K562 (cell line): ENCODE data around the gene CD109.

Source experiments
- CBFB ChIP-seq: sonication (generic); formaldehyde crosslinking; IDR thresholded peaks from 2 replicates; pipeline ENCODE4 v1.4.0; 2020; ENCODE audit warnings: mild to moderate bottlenecking, missing genetic modification reagents
- HNRNPLL ChIP-seq: fragments of 200-400 bp; formaldehyde crosslinking; IDR thresholded peaks from 2 replicates; pipeline ENCODE4 v1.6.1; 2017; ENCODE audit warnings: low read length, low read depth, mild to moderate bottlenecking; ENCODE audit not compliant: poor library complexity, severe bottlenecking
- ZBTB1 ChIP-seq: sonication (generic); formaldehyde crosslinking; IDR thresholded peaks from 2 replicates; pipeline ENCODE4 v1.8.1; 2023; ENCODE audit warnings: missing genetic modification reagents, low read depth, mild to moderate bottlenecking, borderline replicate concordance
- ZNF184 ChIP-seq: sonication (generic); formaldehyde crosslinking; IDR thresholded peaks from 2 replicates; pipeline ENCODE4 v1.5.0; 2020; ENCODE audit warnings: missing genetic modification reagents
- TF ChIP-seq, protein P1 (sequence below): sonication (generic); formaldehyde crosslinking; IDR thresholded peaks from 2 replicates; pipeline ENCODE4 v1.8.1; 2023; ENCODE audit warnings: mild to moderate bottlenecking, missing genetic modification reagents
- TF ChIP-seq, protein P2 (sequence below), 3 experiments: fragments of 200-800 bp in 1 of 3; sonication (Bioruptor generic) in 1 of 3; sonication (generic) in 1 of 3; formaldehyde crosslinking in 1 of 3; IDR thresholded peaks; 2 replicates each; pipeline versions ENCODE4 v1.6.1 to v1.8.0; 2016 to 2022; ENCODE audit warnings: mild to moderate bottlenecking in 2 of 3, missing compliant biosample characterization in 2 of 3, missing genetic modification characterization in 2 of 3, missing genetic modification reagents in 1 of 3
- TF ChIP-seq, protein P3 (sequence below): fragments of 250-450 bp; sonication (Bioruptor Pico); IDR thresholded peaks from 2 replicates; pipeline ENCODE4 v1.4.0; 2020; ENCODE audit warnings: mild to moderate bottlenecking, moderate library complexity
- TF ChIP-seq, protein P4 (sequence below): sonication (generic); formaldehyde crosslinking; IDR thresholded peaks from 2 replicates; pipeline ENCODE4 v1.5.0; 2020; ENCODE audit warnings: missing genetic modification reagents

DNA sequence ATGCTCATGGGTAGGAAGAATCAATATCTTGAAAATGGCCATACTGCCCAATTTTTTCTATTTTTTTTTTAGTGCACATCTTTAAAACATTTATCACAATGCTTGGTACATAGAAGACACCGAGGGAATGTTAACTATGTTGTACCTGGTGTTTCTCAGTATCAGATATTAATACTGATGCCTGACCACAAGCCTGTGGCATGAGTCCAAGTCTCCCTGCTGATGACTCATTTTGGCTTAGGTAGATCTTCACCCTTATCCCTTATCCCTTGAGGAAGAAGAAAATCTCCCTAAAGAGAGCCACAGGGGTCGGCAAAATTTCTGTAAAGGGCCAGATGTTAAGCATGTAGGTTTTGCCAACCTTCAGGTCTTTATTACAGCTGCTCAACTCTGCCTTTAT, 14.5 kb downstream of the CD109 start:
- TF ChIP-seq CBFB (CRISPR knock-in tag) (no peak), ZNF184 (CRISPR knock-in tag) (no peak), HNRNPLL (no peak), ZBTB1 (CRISPR knock-in tag) (no peak)
- TF ChIP-seq, protein P1, sequence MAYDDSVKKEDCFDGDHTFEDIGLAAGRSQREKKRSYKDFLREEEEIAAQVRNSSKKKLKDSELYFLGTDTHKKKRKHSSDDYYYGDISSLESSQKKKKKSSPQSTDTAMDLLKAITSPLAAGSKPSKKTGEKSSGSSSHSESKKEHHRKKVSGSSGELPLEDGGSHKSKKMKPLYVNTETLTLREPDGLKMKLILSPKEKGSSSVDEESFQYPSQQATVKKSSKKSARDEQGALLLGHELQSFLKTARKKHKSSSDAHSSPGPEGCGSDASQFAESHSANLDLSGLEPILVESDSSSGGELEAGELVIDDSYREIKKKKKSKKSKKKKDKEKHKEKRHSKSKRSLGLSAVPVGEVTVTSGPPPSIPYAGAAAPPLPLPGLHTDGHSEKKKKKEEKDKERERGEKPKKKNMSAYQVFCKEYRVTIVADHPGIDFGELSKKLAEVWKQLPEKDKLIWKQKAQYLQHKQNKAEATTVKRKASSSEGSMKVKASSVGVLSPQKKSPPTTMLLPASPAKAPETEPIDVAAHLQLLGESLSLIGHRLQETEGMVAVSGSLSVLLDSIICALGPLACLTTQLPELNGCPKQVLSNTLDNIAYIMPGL (CRISPR knock-in tag), result no peak
- TF ChIP-seq, protein P2, sequence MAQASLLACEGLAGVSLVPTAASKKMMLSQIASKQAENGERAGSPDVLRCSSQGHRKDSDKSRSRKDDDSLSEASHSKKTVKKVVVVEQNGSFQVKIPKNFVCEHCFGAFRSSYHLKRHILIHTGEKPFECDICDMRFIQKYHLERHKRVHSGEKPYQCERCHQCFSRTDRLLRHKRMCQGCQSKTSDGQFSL (CRISPR knock-in tag; IDR thresholded peaks at IDR 0.05), result no peak
- TF ChIP-seq, protein P2 (tag; IDR thresholded peaks at IDR 0.05), result no peak
- TF ChIP-seq, protein P3, sequence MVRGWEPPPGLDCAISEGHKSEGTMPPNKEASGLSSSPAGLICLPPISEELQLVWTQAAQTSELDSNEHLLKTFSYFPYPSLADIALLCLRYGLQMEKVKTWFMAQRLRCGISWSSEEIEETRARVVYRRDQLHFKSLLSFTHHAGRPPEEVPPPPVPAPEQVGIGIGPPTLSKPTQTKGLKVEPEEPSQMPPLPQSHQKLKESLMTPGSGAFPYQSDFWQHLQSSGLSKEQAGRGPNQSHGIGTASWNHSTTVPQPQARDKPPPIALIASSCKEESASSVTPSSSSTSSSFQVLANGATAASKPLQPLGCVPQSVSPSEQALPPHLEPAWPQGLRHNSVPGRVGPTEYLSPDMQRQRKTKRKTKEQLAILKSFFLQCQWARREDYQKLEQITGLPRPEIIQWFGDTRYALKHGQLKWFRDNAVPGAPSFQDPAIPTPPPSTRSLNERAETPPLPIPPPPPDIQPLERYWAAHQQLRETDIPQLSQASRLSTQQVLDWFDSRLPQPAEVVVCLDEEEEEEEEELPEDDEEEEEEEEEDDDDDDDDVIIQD (CRISPR knock-in tag), result no peak
- TF ChIP-seq, protein P4, sequence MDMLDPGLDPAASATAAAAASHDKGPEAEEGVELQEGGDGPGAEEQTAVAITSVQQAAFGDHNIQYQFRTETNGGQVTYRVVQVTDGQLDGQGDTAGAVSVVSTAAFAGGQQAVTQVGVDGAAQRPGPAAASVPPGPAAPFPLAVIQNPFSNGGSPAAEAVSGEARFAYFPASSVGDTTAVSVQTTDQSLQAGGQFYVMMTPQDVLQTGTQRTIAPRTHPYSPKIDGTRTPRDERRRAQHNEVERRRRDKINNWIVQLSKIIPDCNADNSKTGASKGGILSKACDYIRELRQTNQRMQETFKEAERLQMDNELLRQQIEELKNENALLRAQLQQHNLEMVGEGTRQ (CRISPR knock-in tag), result no peak
